Body of pancreas (tissue), 4 donors: Measurements from ENCODE around the gene TWF2. TPM values are rescaled to one million over a fixed set of nuclear protein-coding genes. Genes with fewer than 3 reads are reported as not detected.
"Not testable (repeated sequence)": the region's sequence is repeated elsewhere in the genome, so short reads cannot be mapped to it uniquely, and the experiment has no call there.

Experiments
- ATAC-seq: fragments of 150-250 bp; one replicate; pipeline ENCODE4 v1.9.1; 2016
- DNase-seq, 4 donors: peaks; one replicate each; pipeline ENCODE4 v3.0.0-alpha.2; 2019
- H3K27ac ChIP-seq, 4 donors: fragments of 200-600 bp; sonication (generic); 1 replicate in 3 of 4; 2 replicates in 1 of 4; pipeline versions ENCODE4 v1.5.1 to v1.6.1; 2016 to 2019; ENCODE audit warnings: mild to moderate bottlenecking in 1 of 4, mixed read lengths in 1 of 4, moderate library complexity in 1 of 4
- H3K27me3 ChIP-seq, 2 donors: fragments of 200-600 bp; sonication (generic); one replicate each; pipeline ENCODE4 v1.6.0; 2016; ENCODE audit warnings: mild to moderate bottlenecking in 1 of 2
- H3K36me3 ChIP-seq, 2 donors: fragments of 200-600 bp; sonication (generic); replicated peaks in 1 of 2; 2 replicates each; pipeline ENCODE4 v1.5.1; 2016; ENCODE audit warnings: low read depth in 2 of 2; ENCODE audit not compliant: insufficient read depth in 1 of 2
- H3K4me1 ChIP-seq: fragments of 200-600 bp; sonication (generic); one replicate; pipeline ENCODE4 v1.6.0; 2016
- H3K4me3 ChIP-seq, 2 donors: fragments of 200-600 bp; sonication (generic); 1 replicate in 1 of 2; 2 replicates in 1 of 2; pipeline ENCODE4 v1.5.1; 2016 to 2019
- H3K9me3 ChIP-seq, 3 donors: fragments of 200-600 bp; sonication (generic); 1 replicate in 2 of 3; 2 replicates in 1 of 3; pipeline ENCODE4 v1.5.1; 2016
- CTCF ChIP-seq, 7 experiments: fragments of 450-650 bp in 4 of 7; fragments of 200-600 bp in 3 of 7; sonication (generic) in 3 of 7; IDR thresholded peaks; one replicate each; pipeline ENCODE4 v1.5.1; 2016 to 2019; ENCODE audit warnings: antibody characterized with exemption in 7 of 7
- POLR2A ChIP-seq, 3 donors: fragments of 450-650 bp; IDR thresholded peaks; one replicate each; pipeline ENCODE4 v1.6.1; 2016; ENCODE audit warnings: antibody characterized with exemption in 3 of 3, mild to moderate bottlenecking in 2 of 3
- WGBS, 2 donors: methylation state at CpG; one replicate each; pipeline ENCODE4 v1.1.5; 2017; 5-methylcytosine and 5-hydroxymethylcytosine counted together
- intact Hi-C: fragments of 100-400 bp; cut with DNase I; formaldehyde crosslinking; loops from one replicate; pipeline ENCODE4 v1.15.1; 2023
- total RNA-seq, 2 donors: library from RNA; depleted of rRNA; stranded (reverse); fragments of >200 nt; gene quantifications; one replicate each; pipeline ENCODE4 v1.1.0, GENCODE V29; 2016

The TWF2 gene
- 10 to 100 TPM; 26.7 to 35.8 TPM for total RNA-seq

DNA sequence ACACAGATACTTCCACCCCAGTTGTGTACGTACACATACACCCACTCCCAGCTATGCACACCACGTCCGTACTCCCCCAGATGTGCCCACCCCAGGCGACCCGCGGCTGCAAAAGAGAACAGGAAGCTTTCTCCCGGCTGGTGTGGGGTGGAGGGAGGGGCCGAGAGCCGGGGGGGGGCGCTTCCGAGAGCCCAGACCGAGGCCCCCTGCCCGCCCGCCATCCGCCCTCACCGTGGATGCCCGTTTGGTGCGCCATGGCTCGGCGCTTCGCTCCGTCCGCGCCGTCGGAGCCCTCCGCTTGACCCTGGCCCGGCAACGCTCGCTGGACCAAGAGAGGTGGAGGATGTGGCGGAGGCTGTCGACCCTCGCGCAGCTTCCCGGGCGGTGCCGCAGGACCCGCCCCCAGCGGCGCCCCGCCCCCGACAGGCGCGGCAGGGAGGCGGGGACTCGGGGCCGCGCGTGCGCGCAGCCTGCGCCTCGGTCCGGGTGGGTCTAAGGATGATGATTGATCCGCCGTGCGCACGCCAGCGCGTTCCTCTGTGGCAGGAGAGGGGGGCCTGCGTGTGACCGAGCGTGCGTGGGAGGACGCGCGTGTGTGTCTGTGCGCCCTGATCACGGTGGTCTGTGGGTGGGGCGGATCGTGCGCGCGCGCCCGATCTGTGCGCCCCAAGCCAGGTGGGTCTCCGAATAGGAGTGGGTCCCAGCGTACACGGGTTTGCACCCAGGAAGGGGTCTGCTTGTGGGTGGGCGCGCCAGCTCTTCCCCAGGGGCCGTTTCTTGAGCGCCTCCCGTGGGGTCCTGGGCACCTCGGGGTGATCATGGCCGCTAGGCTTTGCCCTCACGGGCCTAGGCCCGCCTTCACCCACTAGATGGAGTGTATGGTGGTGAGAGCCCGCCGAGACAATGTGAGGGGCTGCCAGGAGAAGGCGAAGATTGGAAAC lies at the start of gene TWF2:
Gene TWF2 (minus strand): TSS at position 398 of the 941 bp plus-strand sequence. CDS start 142 bp downstream, at position 256.
- intact Hi-C loops, result no loop called here
- Histone ChIP-seq H3K9me3 (no peaks in the 10 kb centered on the region), H3K36me3 (no peaks in the 10 kb centered on the region), H3K4me3 (peak within 1 kb of the TSS; percentile 42 to 88), H3K4me1 (peaks cover 38% of the 10 kb centered on the region), H3K27me3 (no peaks in the 10 kb centered on the region), H3K27ac (peak within 1 kb of the TSS; percentile 70 to 92 (median 84))
- 0 to 1% methylated on average over 8 to 92 of the region's 92 CpGs for WGBS, 2 donors
- TF ChIP-seq POLR2A (IDR thresholded peaks at IDR 0.05) (peak in 2 of 3 donors; percentile 43 to 64), CTCF (IDR thresholded peaks at IDR 0.05) (peak in 6 of 7 experiments; percentile 18 to 53 (median 37))
- ATAC-seq (peak; percentile 75), DNase-seq (peak; percentile 67 to 77 (median 75))

DNA sequence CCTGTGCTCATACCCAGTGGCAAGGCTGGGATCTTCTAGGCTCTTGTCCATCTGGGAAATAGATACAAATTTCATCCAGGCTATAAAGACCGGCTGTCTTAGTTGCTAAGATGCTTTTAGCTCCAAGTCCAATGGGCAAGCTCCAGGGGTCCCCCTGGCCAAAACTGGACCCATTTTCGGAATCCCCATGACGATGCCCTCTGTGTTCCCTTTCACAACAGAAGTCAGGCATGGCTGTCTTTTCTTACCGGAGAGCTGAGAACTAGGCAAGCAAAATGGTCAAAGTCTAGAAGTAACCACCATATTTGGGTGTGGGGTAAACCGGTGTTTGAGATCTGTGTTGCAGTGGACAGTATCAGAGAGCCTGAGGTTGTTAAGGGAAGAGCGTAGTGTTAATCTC lies 49.7 kb upstream of the TWF2 start:
- Histone ChIP-seq H3K4me1 (peaks cover 59% of the 10 kb centered on the region), H3K27me3 (no peaks in the 10 kb centered on the region), H3K36me3 (peaks cover 0 to 3% of the 10 kb centered on the region in 2 donors), H3K4me3 (no peak overlapping the region), H3K9me3 (no peaks in the 10 kb centered on the region), H3K27ac (peak overlapping the region; percentile 58 to 100 (median 99))
- no peak for ATAC-seq
- intact Hi-C loops, result no loop called here
- no peak for TF ChIP-seq CTCF (IDR thresholded peaks at IDR 0.05)
- no peak for TF ChIP-seq POLR2A (IDR thresholded peaks at IDR 0.05)
- no peak for DNase-seq
- 88 to 89% methylated on average over 6 of the region's 6 CpGs for WGBS, 2 donors

GRCh38 chr3:52286777-52287110 lies 47.8 kb upstream of the TWF2 start:
- intact Hi-C loops, result no loop called here
- Histone ChIP-seq H3K9me3 (no peaks in the 10 kb centered on the region), H3K4me1 (peaks cover 74% of the 10 kb centered on the region), H3K27me3 (no peaks in the 10 kb centered on the region), H3K36me3 (no peaks in the 10 kb centered on the region), H3K27ac (peak overlapping the region in 3 of 4 donors; percentile 99 to 100 (median 99)), H3K4me3 (no peak overlapping the region)
- no peak for TF ChIP-seq CTCF (IDR thresholded peaks at IDR 0.05)
- TF ChIP-seq POLR2A (IDR thresholded peaks at IDR 0.05), result no peak
- 60 to 65% methylated on average over 8 of the region's 8 CpGs for WGBS, 2 donors
- DNase-seq (peak in 1 of 4 donors; percentile 11), ATAC-seq (no peak)

DNA sequence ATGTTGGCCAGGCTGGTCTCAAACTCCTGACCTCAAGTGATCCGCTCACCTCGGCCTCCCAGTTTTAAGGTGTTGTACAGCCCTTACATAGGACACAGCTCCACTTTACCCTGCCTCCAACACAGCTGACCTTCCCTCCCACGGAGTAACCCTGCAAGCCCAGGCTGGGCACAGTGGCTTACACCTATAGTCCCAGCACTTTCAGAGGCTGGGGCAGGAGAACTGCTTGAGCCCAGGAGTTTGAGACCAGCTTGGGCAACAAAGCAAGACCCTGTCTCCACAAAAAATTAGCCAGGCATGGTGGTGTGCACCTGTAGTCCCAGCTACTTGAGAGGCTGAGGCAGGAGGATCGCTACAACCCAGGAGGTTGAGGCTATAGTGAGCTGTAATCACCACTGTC lies 45.1 kb upstream of the TWF2 start:
- H3K27me3 ChIP-seq, H3K4me3 ChIP-seq, DNase-seq, ATAC-seq, intact Hi-C loops, H3K27ac ChIP-seq, H3K36me3 ChIP-seq, H3K9me3 ChIP-seq: not testable (repeated sequence)
- 78 to 83% methylated on average over 3 to 4 of the region's 4 CpGs for WGBS, 2 donors
- H3K4me1 ChIP-seq, result peaks cover 63% of the 10 kb centered on the region

- H3K27ac ChIP-seq, result no peak overlapping the region
- no peak for DNase-seq
- TF ChIP-seq POLR2A (IDR thresholded peaks at IDR 0.05), result no peak
- TF ChIP-seq CTCF (IDR thresholded peaks at IDR 0.05), result no peak
- no peaks in the 10 kb centered on the region for H3K9me3 ChIP-seq
- 48 to 57% methylated on average over 1 of the region's 1 CpG for WGBS, 2 donors
- no peaks in the 10 kb centered on the region for H3K36me3 ChIP-seq
- H3K4me3 ChIP-seq, result no peak overlapping the region
- H3K27me3 ChIP-seq, result no peaks in the 10 kb centered on the region
- H3K4me1 ChIP-seq, result peaks cover 57% of the 10 kb centered on the region
- ATAC-seq, result no peak
- intact Hi-C loops, result no loop called here
These were observed 44.3 kb upstream of the TWF2 start for GRCh38 chr3:52283306-52283705.
